Transverse colon (tissue), 4 donors: ENCODE measurements around the gene ISG20L2. TPM values are rescaled to one million over a fixed set of nuclear protein-coding genes. Genes with fewer than 3 reads are reported as not detected.

Source experiments
- DNase-seq: peaks from one replicate; pipeline ENCODE4 v3.0.0-alpha.2; 2019
- H3K27ac ChIP-seq, 4 donors: fragments of 200-600 bp; sonication (generic); 2 replicates each; pipeline ENCODE4 v1.5.1; 2016 to 2018; ENCODE audit warnings: inconsistent platforms in 4 of 4
- H3K27me3 ChIP-seq: fragments of 200-600 bp; sonication (generic); 2 replicates; pipeline ENCODE4 v1.5.1; 2017; ENCODE audit warnings: inconsistent platforms
- H3K36me3 ChIP-seq, 4 donors: fragments of 200-600 bp; sonication (generic); 2 replicates each; pipeline ENCODE4 v1.5.1; 2017 to 2019; ENCODE audit warnings: inconsistent platforms in 4 of 4
- H3K4me1 ChIP-seq, 4 donors: fragments of 200-600 bp; sonication (generic); 2 replicates each; pipeline ENCODE4 v1.5.1; 2017 to 2020; ENCODE audit warnings: inconsistent platforms in 4 of 4
- H3K4me3 ChIP-seq, 4 donors: fragments of 200-600 bp; sonication (generic); 1 replicate in 1 of 4; 2 replicates in 3 of 4; pipeline versions ENCODE4 v1.5.1 to v1.6.1; 2017 to 2019; ENCODE audit warnings: inconsistent platforms in 4 of 4
- H3K9me3 ChIP-seq, 2 donors: fragments of 200-600 bp; sonication (generic); 2 replicates each; pipeline ENCODE4 v1.5.1; 2017 to 2019; ENCODE audit warnings: inconsistent platforms in 2 of 2
- EP300 ChIP-seq: sonication (generic); formaldehyde crosslinking; IDR thresholded peaks from one replicate; pipeline ENCODE4 v1.6.1; 2017; ENCODE audit warnings: antibody characterized with exemption, low read depth
- POLR2A ChIP-seq: fragments of 450-650 bp; IDR thresholded peaks from one replicate; pipeline ENCODE4 v1.6.1; 2016; ENCODE audit warnings: antibody characterized with exemption, mild to moderate bottlenecking, moderate library complexity
- POLR2AphosphoS5 ChIP-seq, 3 donors: sonication (generic); formaldehyde crosslinking; IDR thresholded peaks; one replicate each; pipeline ENCODE4 v1.6.1; 2016; ENCODE audit warnings: antibody characterized with exemption in 3 of 3
- WGBS, 2 donors: methylation state at CpG; one replicate each; pipeline ENCODE4 v1.1.5; 2018; ENCODE audit warnings: low coverage in 1 of 2; 5-methylcytosine and 5-hydroxymethylcytosine counted together
- in situ Hi-C, 4 donors: fragments of 200-750 bp; cut with MboI; loops; one replicate each; pipeline versions ENCODE4 v1.15.0 to v1.15.1; 2017; ENCODE audit warnings: low sequenced_read_pairs in 3 of 4, low pct_ligation_motif_present in 1 of 4, low pct_unique_long_range_greater_than_20kb in 1 of 4
- intact Hi-C: fragments of 100-400 bp; cut with DNase I; formaldehyde crosslinking; loops from one replicate; pipeline ENCODE4 v1.15.1; 2023; ENCODE audit warnings: low total_unique reads
- total RNA-seq, 4 donors: library from RNA; depleted of rRNA; stranded (reverse); fragments of >200 nt; gene quantifications; one replicate each; pipeline ENCODE4 v1.1.0, GENCODE V29; 2016
- TF ChIP-seq, protein P1 (sequence below), 5 experiments: fragments of 200-600 bp in 3 of 5; fragments of 450-650 bp in 2 of 5; sonication (generic) in 3 of 5; IDR thresholded peaks; 1 replicate in 2 of 5; 2 replicates in 3 of 5; pipeline ENCODE4 v1.5.1; 2016 to 2017; ENCODE audit warnings: antibody characterized with exemption in 5 of 5, inconsistent platforms in 3 of 5, mild to moderate bottlenecking in 2 of 5, moderate library complexity in 1 of 5

Gene ISG20L2
- total RNA-seq, 4 donors from 2014 or later, result 25.8 to 61.7 (median 33.1) TPM

DNA sequence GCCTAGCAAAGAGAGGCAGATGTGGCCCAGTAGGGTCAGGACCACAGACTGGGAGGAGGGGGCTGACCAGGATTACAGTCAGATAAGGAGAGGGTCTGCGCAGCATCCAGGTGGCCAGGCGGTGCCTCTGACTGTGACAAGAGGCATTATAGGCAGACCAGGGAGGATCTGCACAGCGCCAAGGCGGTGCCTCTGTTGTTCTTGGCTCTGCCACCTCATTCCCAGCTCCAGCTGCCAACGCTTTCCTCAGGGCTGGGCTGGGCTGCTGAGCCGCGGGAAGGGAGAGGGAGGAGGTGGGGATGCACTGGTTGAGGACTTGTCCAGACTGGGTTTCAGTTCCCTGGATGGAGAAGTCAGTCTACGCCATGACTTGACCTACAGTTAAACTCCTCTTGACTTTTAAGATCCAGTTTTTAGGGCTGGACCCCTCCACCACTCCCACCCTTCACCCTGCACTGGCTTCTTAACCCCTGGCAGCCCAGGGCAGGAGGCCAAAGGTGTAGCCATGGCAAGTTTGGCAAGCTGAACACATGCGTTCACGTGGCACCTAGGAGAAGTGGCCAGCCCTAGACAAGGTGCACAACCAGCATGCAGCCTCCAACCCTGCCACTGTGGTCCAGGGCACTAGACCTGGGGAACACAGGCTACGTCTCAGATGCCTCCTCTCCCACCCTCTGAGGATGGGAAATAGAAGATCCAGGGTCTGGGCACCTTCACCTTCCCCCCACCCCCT, 18.6 kb downstream of the ISG20L2 start:
- Histone ChIP-seq H3K4me3 (no peak overlapping the region), H3K27ac (peak overlapping the region in 3 of 4 donors; percentile 21 to 49 (median 30)), H3K27me3 (peaks cover 9% of the 10 kb centered on the region), H3K4me1 (peaks cover 26 to 47% (median 36%) of the 10 kb centered on the region in 4 donors), H3K9me3 (no peaks in the 10 kb centered on the region), H3K36me3 (no peaks in the 10 kb centered on the region)
- intact Hi-C loops, result no loop called here
- 35% methylated on average over 11 of the region's 11 CpGs; no CpG with 5 or more reads in 1 of the 2 donors for WGBS, 2 donors
- TF ChIP-seq EP300, result no peak
- TF ChIP-seq, protein P1, sequence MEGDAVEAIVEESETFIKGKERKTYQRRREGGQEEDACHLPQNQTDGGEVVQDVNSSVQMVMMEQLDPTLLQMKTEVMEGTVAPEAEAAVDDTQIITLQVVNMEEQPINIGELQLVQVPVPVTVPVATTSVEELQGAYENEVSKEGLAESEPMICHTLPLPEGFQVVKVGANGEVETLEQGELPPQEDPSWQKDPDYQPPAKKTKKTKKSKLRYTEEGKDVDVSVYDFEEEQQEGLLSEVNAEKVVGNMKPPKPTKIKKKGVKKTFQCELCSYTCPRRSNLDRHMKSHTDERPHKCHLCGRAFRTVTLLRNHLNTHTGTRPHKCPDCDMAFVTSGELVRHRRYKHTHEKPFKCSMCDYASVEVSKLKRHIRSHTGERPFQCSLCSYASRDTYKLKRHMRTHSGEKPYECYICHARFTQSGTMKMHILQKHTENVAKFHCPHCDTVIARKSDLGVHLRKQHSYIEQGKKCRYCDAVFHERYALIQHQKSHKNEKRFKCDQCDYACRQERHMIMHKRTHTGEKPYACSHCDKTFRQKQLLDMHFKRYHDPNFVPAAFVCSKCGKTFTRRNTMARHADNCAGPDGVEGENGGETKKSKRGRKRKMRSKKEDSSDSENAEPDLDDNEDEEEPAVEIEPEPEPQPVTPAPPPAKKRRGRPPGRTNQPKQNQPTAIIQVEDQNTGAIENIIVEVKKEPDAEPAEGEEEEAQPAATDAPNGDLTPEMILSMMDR (IDR thresholded peaks at IDR 0.05), result no peak
- TF ChIP-seq POLR2A, result no peak
- TF ChIP-seq POLR2AphosphoS5 (IDR thresholded peaks at IDR 0.05), result peak in 1 of 3 donors; percentile 8
- DNase-seq, result peak; percentile 63
- in situ Hi-C loops, result loop anchor here in 1 of 4 donors (10.0 kb wide), 1 partner anchor 155 kb away; the partner anchor contains the start of gene NTRK1

DNA sequence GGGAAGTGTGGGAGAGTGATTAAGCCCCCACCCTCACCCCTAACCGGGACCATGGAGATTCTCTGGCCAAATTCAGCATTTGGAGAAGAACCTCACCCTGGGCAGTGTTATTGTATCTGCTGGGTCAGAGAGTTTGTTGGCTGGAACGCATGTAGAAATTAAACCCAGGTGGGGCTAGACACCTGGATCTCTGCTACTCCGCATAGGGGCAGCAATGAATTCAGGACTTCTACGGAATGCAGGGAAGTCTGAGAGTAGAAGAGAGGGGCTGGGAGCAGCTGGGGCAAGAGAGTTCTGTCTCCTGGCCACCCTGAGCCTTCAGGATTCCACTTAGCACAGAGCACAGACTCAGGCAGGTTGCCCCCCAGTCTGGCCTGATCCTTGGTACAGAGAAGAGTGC, 19.5 kb downstream of the ISG20L2 start:
- Histone ChIP-seq H3K36me3 (no peaks in the 10 kb centered on the region), H3K27me3 (peaks cover 18% of the 10 kb centered on the region), H3K4me1 (peaks cover 31 to 56% (median 41%) of the 10 kb centered on the region in 4 donors), H3K9me3 (no peaks in the 10 kb centered on the region), H3K27ac (peak overlapping the region in 3 of 4 donors; percentile 17 to 49 (median 30)), H3K4me3 (no peak overlapping the region)
- in situ Hi-C loops (loop anchor here in 1 of 4 donors (10.0 kb wide), 1 partner anchor 156 kb away; the partner anchor contains the start of gene NTRK1), intact Hi-C loops (no loop called here)
- TF ChIP-seq, protein P1 (IDR thresholded peaks at IDR 0.05), result no peak
- no peak for TF ChIP-seq POLR2AphosphoS5 (IDR thresholded peaks at IDR 0.05)
- TF ChIP-seq EP300, result no peak
- no peak for TF ChIP-seq POLR2A
- DNase-seq, result no peak
- 64% methylated on average over 4 of the region's 4 CpGs; no CpG with 5 or more reads in 1 of the 2 donors for WGBS, 2 donors

DNA sequence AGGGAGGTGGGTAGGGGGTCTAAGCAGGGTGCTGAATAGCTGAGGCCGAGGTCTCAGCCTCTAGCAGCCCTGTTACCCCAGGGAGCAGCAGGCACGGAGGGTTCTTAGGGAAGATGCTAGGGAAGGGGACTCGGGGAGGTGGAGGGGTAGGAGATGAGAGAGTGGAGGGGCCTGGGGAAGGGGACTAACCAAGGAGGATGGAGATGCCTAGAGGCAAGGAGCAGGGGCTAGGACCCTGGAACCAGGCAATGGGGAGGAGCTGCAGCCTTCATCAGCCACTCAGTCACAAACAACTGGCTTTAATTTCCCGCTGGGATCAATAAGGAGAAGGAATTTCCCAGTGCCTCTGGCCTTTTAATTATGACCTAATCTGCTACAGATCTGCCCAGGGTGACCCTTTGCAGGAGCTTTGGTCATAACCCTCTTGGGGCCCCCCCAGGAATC, 20.3 kb downstream of the ISG20L2 start:
- Histone ChIP-seq H3K27me3 (peaks cover 26% of the 10 kb centered on the region), H3K4me1 (peaks cover 31 to 56% (median 41%) of the 10 kb centered on the region in 4 donors), H3K9me3 (no peaks in the 10 kb centered on the region), H3K4me3 (no peak overlapping the region), H3K27ac (peak overlapping the region in 3 of 4 donors; percentile 8 to 75 (median 29)), H3K36me3 (no peaks in the 10 kb centered on the region)
- intact Hi-C loops (no loop called here), in situ Hi-C loops (loop anchor here in 1 of 4 donors (10.0 kb wide), 1 partner anchor 157 kb away; the partner anchor contains the start of gene NTRK1)
- TF ChIP-seq EP300 (no peak), POLR2A (no peak), POLR2AphosphoS5 (IDR thresholded peaks at IDR 0.05) (no peak)
- TF ChIP-seq, protein P1 (IDR thresholded peaks at IDR 0.05), result no peak
- WGBS, 2 donors, result 57 to 59% methylated on average over 2 to 4 of the region's 4 CpGs
- no peak for DNase-seq
